K562 (cell line): ENCODE data around the gene MYO3B. TPM values are rescaled to one million over a fixed set of nuclear protein-coding genes. Genes with fewer than 3 reads are reported as not detected.

Experiments
- ADNP ChIP-seq: fragments of 200-800 bp; sonication (Bioruptor generic); IDR thresholded peaks from 2 replicates; pipeline ENCODE4 v1.6.1; 2016; ENCODE audit warnings: missing genetic modification characterization, missing compliant biosample characterization
- FOXM1 ChIP-seq, 2 experiments: fragments of 450-650 bp in 1 of 2; sonication (generic) in 1 of 2; formaldehyde crosslinking in 1 of 2; IDR thresholded peaks; 2 replicates each; pipeline versions ENCODE4 v1.6.1 to v1.9.0; 2017 to 2022; ENCODE audit warnings: low read depth in 2 of 2, mild to moderate bottlenecking in 2 of 2, missing genetic modification reagents in 1 of 2, moderate library complexity in 1 of 2
- GABPB1 ChIP-seq: sonication (generic); formaldehyde crosslinking; IDR thresholded peaks from 2 replicates; pipeline ENCODE4 v1.8.0; 2022; ENCODE audit warnings: mild to moderate bottlenecking, missing genetic modification reagents
- HCFC1 ChIP-seq: IDR thresholded peaks from 2 replicates; pipeline ENCODE4 v1.6.1; 2012; ENCODE audit warnings: low read depth, low read length, improper control_type of control experiment
- HMGN3 ChIP-seq: IDR thresholded peaks from 2 replicates; pipeline ENCODE4 v1.6.1; 2011; ENCODE audit warnings: borderline replicate concordance, low read depth, mild to moderate bottlenecking, mixed read lengths, low read length; ENCODE audit not compliant: insufficient read length; ENCODE audit errors: extremely low read depth
- IFI16 ChIP-seq: fragments of 250-450 bp; sonication (Bioruptor Pico); IDR thresholded peaks from 2 replicates; pipeline ENCODE4 v2.1.2; 2022; ENCODE audit warnings: mild to moderate bottlenecking, inconsistent platforms
- JUNB ChIP-seq: fragments of 450-650 bp; formaldehyde crosslinking; conservative IDR thresholded peaks from 2 replicates; pipeline ENCODE4 v1.4.0; 2020; ENCODE audit warnings: mild to moderate bottlenecking
- JUND ChIP-seq, 2 experiments: IDR thresholded peaks; 2 replicates in 1 of 2; 3 replicates in 1 of 2; pipeline ENCODE4 v1.6.1; 2011; ENCODE audit warnings: borderline replicate concordance in 2 of 2, low read depth in 2 of 2, low read length in 2 of 2, improper control_type of control experiment in 1 of 2, missing biosample characterization in 1 of 2, missing genetic modification characterization in 1 of 2, missing genetic modification reagents in 1 of 2
- KAT7 ChIP-seq: sonication (generic); formaldehyde crosslinking; IDR thresholded peaks from 2 replicates; pipeline ENCODE4 v1.8.0; 2022; ENCODE audit warnings: missing genetic modification reagents, mild to moderate bottlenecking, borderline replicate concordance
- KDM2B ChIP-seq: fragments of 250-450 bp; sonication (Bioruptor Pico); IDR thresholded peaks from 2 replicates; pipeline ENCODE4 v1.8.0; 2021; ENCODE audit warnings: mild to moderate bottlenecking, moderate library complexity
- NFIC ChIP-seq: fragments of 450-650 bp; IDR thresholded peaks from 2 replicates; pipeline ENCODE4 v1.6.1; 2017; ENCODE audit warnings: mild to moderate bottlenecking, inconsistent platforms
- POLR3A ChIP-seq: IDR thresholded peaks from 2 replicates; pipeline ENCODE4 v1.6.1; 2011; ENCODE audit warnings: borderline replicate concordance, mild to moderate bottlenecking, moderate library complexity; ENCODE audit not compliant: insufficient read length, insufficient read depth; ENCODE audit errors: extremely low read depth
- PRPF4 ChIP-seq: fragments of 200-400 bp; formaldehyde crosslinking; IDR thresholded peaks from one replicate; pipeline ENCODE4 v1.6.1; 2017; ENCODE audit warnings: low read length, low read depth, mild to moderate bottlenecking; ENCODE audit not compliant: insufficient read depth, poor library complexity, severe bottlenecking
- PTTG1 ChIP-seq: fragments of 450-650 bp; IDR thresholded peaks from 2 replicates; pipeline ENCODE4 v1.6.1; 2016; ENCODE audit warnings: low read depth, mild to moderate bottlenecking, missing genetic modification characterization, missing compliant biosample characterization
- RBM17 ChIP-seq: fragments of 200-400 bp; formaldehyde crosslinking; IDR thresholded peaks from 2 replicates; pipeline ENCODE4 v1.6.1; 2017; ENCODE audit warnings: low read depth, mild to moderate bottlenecking, low read length, borderline replicate concordance
- SMAD4 ChIP-seq: fragments of 250-450 bp; sonication (Bioruptor Pico); conservative IDR thresholded peaks from 2 replicates; pipeline ENCODE4 v1.8.0; 2021; ENCODE audit warnings: inconsistent platforms, mild to moderate bottlenecking, moderate library complexity
- SMARCA4 ChIP-seq: fragments of 450-650 bp; IDR thresholded peaks from 2 replicates; pipeline ENCODE4 v1.6.1; 2016
- SP2 ChIP-seq: IDR thresholded peaks from 2 replicates; pipeline ENCODE4 v1.6.1; 2011; ENCODE audit warnings: mild to moderate bottlenecking, low read depth, low read length, moderate library complexity; ENCODE audit not compliant: poor library complexity, severe bottlenecking; ENCODE audit errors: extremely low read depth
- SPI1 ChIP-seq: IDR thresholded peaks from 2 replicates; pipeline ENCODE4 v1.6.1; 2011; ENCODE audit warnings: low read depth, low read length, control low read depth, borderline replicate concordance
- ZNF311 ChIP-seq: fragments of 250-450 bp; sonication (Bioruptor Pico); IDR thresholded peaks from 2 replicates; pipeline ENCODE4 v1.4.0; 2020; ENCODE audit warnings: mild to moderate bottlenecking, moderate library complexity
- ZNF76 ChIP-seq: fragments of 250-450 bp; sonication (Bioruptor Pico); IDR thresholded peaks from 2 replicates; pipeline ENCODE4 v1.4.0; 2020; ENCODE audit warnings: mild to moderate bottlenecking, moderate library complexity, borderline replicate concordance
- ZZZ3 ChIP-seq: fragments of 450-650 bp; IDR thresholded peaks from 2 replicates; pipeline ENCODE4 v1.6.1; 2016; ENCODE audit warnings: antibody characterized with exemption, mild to moderate bottlenecking, moderate library complexity
- polyA plus RNA-seq, 8 experiments: library from polyadenylated mRNA; depleted of rRNA in 4 of 8; stranded (reverse) in 5 of 8; unstranded in 3 of 8; fragments of >200 nt; fragmentation: Nextera tagmentation in 2 of 8; fragmentation: Illumina TruSeq in 1 of 8; extraction: Ambion mirVana in 2 of 8; extraction: Trizol in 1 of 8; gene quantifications; 2 replicates each; pipeline versions ENCODE4 v1.2.1 to v1.2.3, GENCODE V29; 2011 to 2014; ENCODE audit warnings: inconsistent platforms in 1 of 8, missing spikeins in 1 of 8
- total RNA-seq, 7 experiments: library from RNA; depleted of rRNA in 6 of 7; stranded (reverse); fragments of >200 nt in 6 of 7; fragmentation: Illumina TruSeq in 2 of 7; extraction: Trizol in 2 of 7; gene quantifications; 2 replicates each; pipeline versions ENCODE4 v1.2.1 to v1.2.3, GENCODE V29; 2011 to 2021; ENCODE audit warnings: low replicate concordance in 1 of 7
- TF ChIP-seq, protein P1 (sequence below), 2 experiments: fragments of 450-650 bp in 1 of 2; sonication (generic) in 1 of 2; formaldehyde crosslinking in 1 of 2; IDR thresholded peaks in 1 of 2; conservative IDR thresholded peaks in 1 of 2; 2 replicates each; pipeline versions ENCODE4 v1.6.1 to v1.8.1; 2016 to 2023; ENCODE audit warnings: mild to moderate bottlenecking in 2 of 2, moderate library complexity in 2 of 2, inconsistent platforms in 1 of 2, missing genetic modification reagents in 1 of 2
- TF ChIP-seq, protein P2 (sequence below): fragments of 450-650 bp; conservative IDR thresholded peaks from 2 replicates; pipeline ENCODE4 v1.6.1; 2016; ENCODE audit warnings: missing genetic modification characterization, low read depth, mild to moderate bottlenecking, control low read depth, missing compliant biosample characterization

MYO3B gene
- total and polyA plus RNA-seq, 9 of the 15 experiments (the other 6 are each of a cell fraction or from before 2014, with no cell fraction given): 2.7 to 6.5 (median 3.6) TPM

DNA sequence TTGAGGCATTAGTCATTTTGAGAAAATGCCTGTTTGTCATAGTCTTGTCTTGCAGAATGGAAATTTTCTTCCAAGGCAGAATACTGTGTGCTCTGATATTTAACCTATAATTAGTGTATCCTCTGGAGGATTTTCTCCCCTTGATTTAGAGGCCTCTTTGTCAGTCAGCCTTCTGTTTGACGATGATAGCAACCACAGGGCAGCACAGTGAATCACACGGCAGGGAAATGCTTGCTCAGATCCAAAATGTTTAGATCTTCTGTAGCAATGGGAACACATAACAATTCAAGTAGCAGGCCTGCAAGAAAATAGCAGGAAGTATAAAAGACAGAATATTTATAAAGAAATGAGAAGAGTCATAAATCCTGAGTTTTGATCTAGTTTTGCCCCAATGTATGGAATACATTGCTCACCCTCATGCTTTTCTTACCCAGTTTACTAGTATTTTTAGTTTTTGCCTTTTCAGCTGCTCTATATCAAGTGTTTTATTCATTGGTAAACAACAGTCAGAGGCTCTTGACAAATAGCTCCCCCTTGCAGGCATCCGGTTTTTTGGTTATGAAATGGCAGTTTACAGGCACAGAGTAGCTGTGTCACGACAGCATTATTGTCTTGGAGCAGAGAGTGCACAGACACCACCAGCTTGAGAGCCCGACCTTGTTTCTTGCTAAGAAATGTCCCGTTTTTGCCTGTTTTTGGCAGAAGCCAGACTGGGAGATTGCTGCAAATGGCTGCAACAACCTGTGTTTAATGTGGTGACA lies 185.1 kb downstream of the MYO3B start (continued):
- TF ChIP-seq SMARCA4 (peak; percentile 85), JUNB (CRISPR knock-in tag) (no peak), RBM17 (no peak), IFI16 (no peak), KAT7 (CRISPR knock-in tag) (no peak), ZNF311 (peak; percentile 74), SPI1 (no peak), ZZZ3 (no peak), ZNF76 (CRISPR knock-in tag) (no peak), POLR3A (no peak), NFIC (peak; percentile 21; the same call in 1 of the 2 replicates), JUND (IDR thresholded peaks at IDR 0.05; ENCODE audit: borderline replicate concordance, low read depth, low read length) (peak; percentile 61; the same call in 1 of the 2 replicates), JUND (tag; IDR thresholded peaks at IDR 0.05; ENCODE audit: borderline replicate concordance, low read depth, low read length) (peak; percentile 54; the same call in 1 of the 3 replicates), FOXM1 (IDR thresholded peaks at IDR 0.05; ENCODE audit: low read depth) (peak; percentile 23; the same call in 1 of the 2 replicates), FOXM1 (CRISPR knock-in tag; IDR thresholded peaks at IDR 0.05; ENCODE audit: low read depth) (no peak), SP2 (no peak), PTTG1 (tag) (no peak), SMAD4 (CRISPR knock-in tag) (peak; percentile 21; the same call in 1 of the 2 replicates), ADNP (tag) (no peak; the same call in 1 of the 2 replicates), HMGN3 (no peak), HCFC1 (no peak; the same call in 1 of the 2 replicates), PRPF4 (no peak), KDM2B (CRISPR knock-in tag) (no peak), GABPB1 (no peak)
- TF ChIP-seq, protein P1, sequence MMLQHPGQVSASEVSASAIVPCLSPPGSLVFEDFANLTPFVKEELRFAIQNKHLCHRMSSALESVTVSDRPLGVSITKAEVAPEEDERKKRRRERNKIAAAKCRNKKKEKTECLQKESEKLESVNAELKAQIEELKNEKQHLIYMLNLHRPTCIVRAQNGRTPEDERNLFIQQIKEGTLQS (IDR thresholded peaks at IDR 0.05): peak; percentile 62
- TF ChIP-seq, protein P1 (CRISPR knock-in tag; conservative IDR thresholded peaks at IDR 0.05): no peak
- TF ChIP-seq, protein P2, sequence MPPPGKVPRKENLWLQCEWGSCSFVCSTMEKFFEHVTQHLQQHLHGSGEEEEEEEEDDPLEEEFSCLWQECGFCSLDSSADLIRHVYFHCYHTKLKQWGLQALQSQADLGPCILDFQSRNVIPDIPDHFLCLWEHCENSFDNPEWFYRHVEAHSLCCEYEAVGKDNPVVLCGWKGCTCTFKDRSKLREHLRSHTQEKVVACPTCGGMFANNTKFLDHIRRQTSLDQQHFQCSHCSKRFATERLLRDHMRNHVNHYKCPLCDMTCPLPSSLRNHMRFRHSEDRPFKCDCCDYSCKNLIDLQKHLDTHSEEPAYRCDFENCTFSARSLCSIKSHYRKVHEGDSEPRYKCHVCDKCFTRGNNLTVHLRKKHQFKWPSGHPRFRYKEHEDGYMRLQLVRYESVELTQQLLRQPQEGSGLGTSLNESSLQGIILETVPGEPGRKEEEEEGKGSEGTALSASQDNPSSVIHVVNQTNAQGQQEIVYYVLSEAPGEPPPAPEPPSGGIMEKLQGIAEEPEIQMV (tag): no peak
